ENCODE data around the gene CCM2.

CCM2 gene

DNA sequence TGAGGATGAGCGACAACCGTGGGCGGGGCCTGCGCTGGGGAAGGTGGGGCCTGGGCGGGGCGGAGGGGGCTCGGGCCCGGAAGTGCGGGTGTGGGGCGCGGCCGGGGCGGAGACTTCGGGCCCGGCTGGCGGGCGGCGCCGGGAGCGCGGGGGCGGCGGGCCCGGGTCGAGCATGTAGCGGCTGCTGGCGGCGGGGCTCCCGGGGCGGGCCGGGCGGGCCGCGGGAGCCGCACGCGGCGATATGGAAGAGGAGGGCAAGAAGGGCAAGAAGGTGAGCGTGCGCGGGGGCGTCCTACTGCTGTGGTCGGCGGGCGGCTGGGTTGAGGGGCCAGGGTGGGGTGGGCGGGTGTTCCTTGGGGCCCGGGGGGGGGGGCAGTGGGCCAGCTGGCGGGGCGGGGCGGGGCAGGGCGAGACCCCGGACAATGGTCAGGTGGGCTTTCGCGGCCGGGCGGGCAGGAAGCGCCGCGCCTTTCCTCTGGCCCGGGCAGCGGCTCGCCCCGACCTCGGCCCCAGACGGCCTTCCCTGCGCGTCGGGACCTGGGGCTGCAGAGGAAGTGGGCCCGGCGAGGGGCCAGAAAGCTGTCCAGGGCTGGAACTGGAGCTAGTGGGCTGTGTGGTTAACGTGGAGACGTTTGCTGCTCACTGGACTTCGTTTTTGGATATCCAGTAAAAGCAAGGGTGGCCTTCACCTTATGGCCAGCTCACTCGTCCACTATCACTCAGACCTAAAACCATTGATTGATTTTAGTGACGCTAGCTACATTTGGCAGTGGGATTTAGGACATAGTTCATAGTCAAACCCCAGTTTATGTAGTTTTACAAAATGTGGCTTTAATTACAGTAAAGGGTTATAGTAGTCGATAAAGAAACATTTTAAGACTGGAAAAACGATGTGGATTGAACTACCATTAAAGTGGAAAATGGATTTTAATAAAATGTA is at the start of gene CCM2:
Gene CCM2 (plus strand): TSS at position 109 of the 940 bp plus-strand sequence. CDS start 133 bp downstream, at position 242.
- DNase-seq (ENCODE audit: low read depth, low spot score), result no peak

GRCh38 chr7:44953156-44953555 is 46.8 kb upstream of the CCM2 start:
- DNase-seq (ENCODE audit: low read depth, low spot score), result no peak

GRCh38 chr7:44955733-44956132 is 44.3 kb upstream of the CCM2 start:
- DNase-seq (ENCODE audit: low read depth, low spot score), result no peak

- DNase-seq (ENCODE audit: low read depth, low spot score), result no peak
Measured at GRCh38 chr7:44956157-44956766, 43.7 kb upstream of the CCM2 start.

GRCh38 chr7:44958645-44959344 is 41.2 kb upstream of the CCM2 start:
- no peak for DNase-seq (ENCODE audit: low read depth, low spot score)

GRCh38 chr7:44959433-44959951 is 40.5 kb upstream of the CCM2 start:
- DNase-seq (ENCODE audit: low read depth, low spot score), result no peak

DNA sequence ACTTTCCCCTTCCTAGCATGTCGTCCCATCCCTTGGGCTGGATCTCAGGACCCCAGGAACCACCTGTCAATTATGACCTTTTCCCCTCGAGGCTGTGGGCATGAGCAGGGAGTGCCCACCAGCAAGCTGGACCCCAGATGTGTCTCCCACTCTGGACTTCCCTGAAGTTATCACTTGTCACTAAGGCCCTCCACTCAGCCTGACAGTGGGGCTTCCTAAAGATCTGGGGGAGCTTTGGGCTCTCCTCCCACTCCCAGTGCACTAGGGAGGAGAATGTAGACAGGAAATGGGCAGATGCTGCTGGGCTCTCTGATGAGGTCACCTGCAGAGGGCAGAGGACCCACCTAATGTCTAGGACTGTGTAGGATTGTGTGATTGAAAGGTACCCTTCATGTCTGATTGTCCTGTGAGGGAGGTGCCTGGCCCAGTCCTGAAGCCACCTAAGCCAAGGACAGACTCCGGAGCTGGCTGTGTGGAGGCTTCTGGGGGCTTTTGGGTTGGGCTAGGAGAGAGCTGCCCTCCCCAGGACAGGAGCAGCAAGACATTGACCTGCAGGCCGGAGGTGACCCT is 39.9 kb upstream of the CCM2 start:
- DNase-seq (ENCODE audit: low read depth, low spot score), result no peak

- no peak for DNase-seq (ENCODE audit: low read depth, low spot score)
Measured at GRCh38 chr7:44961844-44962482, 38.0 kb upstream of the CCM2 start.

DNA sequence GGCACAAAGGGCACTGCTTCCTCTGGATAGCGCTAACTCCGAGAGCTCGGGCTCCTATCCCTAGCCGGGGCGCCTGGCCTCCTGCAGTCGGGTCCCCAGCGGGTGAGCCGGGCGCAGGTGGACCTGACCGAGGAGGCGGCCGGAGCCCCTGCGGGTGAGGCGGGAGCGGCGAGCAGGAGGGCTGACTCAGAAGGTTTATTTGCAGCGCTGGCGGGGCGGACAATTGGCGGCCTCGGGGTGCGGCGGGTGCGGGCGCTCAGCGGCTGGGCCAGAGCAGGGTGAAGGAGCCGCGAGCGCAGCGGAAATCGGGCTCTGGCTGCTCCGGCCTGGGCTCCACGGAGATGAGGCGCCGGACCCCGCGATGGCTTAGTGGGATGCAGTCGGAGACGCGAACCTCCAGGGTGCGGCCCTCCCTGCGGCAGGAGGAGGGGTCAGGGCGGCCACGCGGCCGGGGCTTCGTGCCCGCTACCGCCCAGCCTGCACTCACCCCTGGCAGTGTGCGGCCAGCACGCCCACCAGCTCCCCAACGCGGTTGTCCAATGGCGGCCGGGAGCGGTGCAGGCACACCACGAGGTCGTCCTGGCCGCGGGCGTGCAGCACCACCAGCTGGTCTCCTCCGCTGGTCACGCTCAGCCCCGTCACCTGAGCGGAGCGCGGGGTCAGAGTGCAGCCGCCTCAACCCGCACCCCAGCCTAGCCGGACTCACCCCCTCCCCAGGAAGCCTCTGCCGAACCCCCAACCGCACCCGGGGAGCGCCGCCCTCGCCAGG is 37.3 kb upstream of the CCM2 start:
- DNase-seq (ENCODE audit: low read depth, low spot score), result no peak

DNA sequence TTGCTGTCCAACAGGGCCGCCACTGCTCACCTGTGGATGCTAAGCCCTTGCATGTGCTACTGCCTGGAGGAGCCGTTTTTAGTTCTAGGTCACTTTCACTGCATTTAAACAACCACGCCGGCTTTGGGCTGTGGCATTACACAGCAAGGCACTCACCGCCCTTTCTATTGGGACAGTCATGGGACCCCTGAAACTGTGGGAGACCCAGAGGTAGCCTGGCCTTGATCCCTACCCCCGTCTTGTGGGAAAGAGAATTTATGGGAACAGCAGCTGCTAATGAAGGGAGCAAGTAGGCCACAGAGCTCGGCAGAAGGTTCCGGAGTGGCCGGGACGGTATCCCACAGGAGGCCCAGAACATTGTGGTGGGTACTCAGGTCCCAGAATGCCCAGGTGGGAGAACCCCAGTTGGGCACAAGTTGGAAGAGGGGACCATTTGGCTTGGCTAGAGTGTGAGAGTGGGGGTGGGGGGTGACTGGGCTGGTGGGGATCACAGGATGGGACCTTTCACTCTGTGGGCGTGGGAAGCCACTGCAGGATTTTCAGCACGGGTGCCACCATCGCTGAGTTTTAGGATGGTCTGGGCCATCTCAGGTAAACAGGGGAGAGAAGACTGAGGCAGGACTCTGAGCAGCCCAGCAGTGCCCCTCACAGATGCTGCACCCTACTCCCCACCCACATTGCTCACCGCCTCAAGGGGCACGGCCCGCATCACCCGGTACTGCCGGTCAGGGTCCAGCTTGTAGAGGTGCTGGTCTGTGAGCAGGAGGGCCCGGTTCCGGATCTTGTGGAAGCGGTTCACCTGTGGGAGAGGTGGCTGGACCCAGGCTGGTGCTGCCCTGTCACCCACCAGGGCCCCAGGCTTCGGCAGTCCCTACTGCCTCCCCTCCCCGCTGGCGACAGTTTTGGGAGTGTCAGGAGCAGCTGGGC is 36.4 kb upstream of the CCM2 start:
- DNase-seq (ENCODE audit: low read depth, low spot score), result no peak

DNA sequence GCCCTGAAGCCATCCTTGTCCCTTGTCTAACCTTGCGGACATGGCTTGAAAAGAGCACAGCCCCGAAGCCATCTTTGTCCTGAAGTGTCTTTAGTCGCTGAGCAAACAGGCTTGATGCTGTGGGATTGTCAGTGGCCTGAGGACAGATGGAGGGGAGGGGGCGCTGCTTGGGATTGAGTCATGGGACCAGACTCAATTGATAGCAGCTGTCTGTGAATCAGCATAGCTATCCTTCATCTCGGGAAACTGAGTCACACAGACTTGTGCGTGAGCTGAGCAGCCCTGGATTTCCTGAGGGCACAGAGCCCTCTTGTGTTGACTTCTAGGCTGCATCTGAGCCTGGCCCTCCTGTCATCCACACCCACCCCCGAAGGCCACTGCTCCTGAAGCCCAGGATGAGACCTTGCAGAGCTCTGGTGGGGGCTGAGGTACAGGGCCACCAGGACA is 35.6 kb upstream of the CCM2 start:
- no peak for DNase-seq (ENCODE audit: low read depth, low spot score)

DNA sequence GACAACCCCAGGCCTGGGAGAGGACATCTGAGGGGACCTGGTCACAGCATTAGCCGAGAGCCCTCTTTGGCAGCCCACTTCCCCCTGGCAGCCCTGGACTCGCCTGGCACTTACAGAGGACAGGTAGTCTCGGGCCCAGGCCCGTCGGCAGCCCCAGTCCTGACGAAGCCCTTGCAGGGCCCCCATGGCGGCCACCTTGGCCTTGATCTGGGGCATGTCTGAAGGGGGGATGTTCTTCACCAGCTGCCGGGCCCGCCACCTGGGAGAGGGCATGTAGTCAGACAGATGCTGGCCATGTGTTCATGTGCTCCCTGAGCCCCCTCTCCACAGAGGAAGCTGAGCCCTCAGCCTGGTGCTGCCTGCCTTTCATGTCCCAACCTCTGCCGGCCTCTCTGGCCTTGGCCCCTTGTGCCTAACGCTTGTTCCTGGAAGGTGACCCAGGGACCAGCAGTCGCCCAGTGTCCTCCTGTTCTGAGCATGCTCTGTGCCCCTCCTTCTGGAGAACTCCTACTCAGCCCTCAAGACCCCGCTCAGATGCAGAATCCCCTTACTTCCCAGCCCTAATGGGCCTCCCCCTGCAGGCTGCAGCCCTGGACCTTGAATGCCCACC is 35.1 kb upstream of the CCM2 start:
- DNase-seq (ENCODE audit: low read depth, low spot score), result no peak

- DNase-seq (ENCODE audit: low read depth, low spot score), result no peak
Measured at GRCh38 chr7:44965441-44965903, 34.5 kb upstream of the CCM2 start.

GRCh38 chr7:44965937-44966730 is 33.9 kb upstream of the CCM2 start:
- no peak for DNase-seq (ENCODE audit: low read depth, low spot score)

DNA sequence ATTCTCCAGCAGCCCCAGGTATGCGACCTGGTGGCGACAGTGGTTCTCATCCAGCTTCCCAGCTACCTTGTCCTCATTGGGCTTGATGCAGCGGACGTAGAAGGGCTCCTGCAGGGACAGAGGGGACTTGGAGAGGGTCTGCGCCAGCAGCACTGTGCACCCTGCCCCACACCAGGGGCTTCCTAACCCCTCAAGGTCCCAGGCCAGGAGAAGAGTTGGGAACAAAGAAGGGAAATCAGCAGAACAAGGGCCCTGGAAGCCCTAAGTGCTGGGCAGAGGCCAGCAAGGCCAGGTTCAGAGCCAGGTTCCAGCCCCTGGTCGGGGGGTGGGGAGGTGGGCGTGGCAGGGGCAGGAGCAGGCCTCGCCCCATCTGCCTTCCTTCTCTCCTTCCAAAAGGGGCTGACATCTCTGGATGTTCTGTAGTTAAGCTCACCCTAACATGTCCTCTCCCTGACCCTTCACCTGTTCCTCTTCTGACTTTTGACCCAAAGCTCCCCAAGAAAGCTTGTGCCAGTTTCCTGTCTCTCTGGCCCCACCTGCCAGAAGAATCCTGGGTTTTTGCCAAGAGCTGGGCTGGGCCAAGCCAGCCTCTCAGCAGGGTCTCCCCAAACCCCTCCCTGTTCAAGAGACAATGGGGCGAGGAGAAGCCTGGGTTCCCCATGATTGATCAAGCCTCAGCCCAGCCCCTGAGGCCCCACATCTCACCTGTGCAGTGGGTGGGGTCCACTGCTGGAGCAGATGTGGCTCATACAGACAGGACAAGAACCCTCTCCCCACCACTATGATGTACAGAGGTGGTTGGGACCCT is 33.1 kb upstream of the CCM2 start:
- DNase-seq (ENCODE audit: low read depth, low spot score), result no peak

- no peak for DNase-seq (ENCODE audit: low read depth, low spot score)
Measured at GRCh38 chr7:44967571-44968446, 32.2 kb upstream of the CCM2 start.
